Fibroblast of gingiva (primary cell): ENCODE measurements around the gene TTLL8.

Source experiments
- DNase-seq: peaks from one replicate; pipeline ENCODE4 v3.0.0-alpha.2; 2011; ENCODE audit warnings: low read depth

Gene TTLL8

GRCh38 chr22:50061141-50061823, 3.2 kb upstream of the TTLL8 start:
- DNase-seq, result no peak

DNA sequence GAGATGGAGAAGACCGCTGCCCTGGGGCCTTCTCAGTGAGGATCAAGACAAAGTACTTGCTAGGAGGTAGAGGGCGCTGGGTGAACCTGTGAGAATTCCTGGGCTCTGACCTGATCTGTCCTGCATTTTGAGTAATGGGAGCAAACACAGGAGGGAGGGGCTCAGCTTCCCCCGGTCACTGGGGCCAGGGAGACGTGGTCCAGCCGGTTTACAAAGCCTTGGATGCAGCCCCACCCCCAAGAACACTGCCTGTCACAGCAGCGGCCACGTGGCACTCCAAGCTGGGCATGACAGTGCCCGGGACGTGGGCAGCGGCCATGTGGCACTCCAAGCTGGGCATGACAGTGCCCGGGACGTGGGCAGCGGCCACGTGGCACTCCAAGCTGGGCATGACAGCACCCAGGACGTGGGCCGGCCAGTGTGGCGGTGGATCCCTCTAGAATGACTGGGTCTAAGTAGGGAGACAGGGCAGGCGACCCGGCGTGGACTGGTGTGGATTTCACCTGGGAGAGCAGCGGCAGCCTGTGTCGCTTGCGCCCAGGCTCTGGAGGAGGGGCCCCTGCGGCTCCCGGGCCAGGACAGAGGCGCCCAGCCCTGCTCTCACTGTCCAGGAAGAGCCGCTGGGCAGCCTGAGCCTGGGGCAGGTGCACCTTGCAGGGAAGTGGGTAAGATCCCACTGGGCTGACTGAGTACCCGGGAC, 2.5 kb upstream of the TTLL8 start:
- no peak for DNase-seq

DNA sequence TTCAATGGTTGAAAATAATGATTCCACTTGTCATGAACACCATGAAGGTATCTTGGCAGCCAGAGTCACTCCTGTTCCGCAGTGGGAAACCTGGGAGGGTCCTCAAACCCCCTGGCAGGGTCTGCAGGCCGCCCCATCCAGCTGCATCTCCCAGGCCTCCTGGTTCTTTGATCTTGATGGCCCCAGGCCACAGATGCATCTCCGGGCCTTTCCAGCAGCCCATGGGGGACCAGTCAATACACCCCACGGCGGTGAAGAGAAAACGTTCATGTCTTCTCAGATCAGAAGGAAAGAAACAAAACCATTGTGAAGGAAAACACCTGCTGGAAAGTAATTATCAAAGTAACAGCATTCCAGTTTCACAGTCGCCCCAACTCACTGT, 1.8 kb upstream of the TTLL8 start:
- no peak for DNase-seq

DNA sequence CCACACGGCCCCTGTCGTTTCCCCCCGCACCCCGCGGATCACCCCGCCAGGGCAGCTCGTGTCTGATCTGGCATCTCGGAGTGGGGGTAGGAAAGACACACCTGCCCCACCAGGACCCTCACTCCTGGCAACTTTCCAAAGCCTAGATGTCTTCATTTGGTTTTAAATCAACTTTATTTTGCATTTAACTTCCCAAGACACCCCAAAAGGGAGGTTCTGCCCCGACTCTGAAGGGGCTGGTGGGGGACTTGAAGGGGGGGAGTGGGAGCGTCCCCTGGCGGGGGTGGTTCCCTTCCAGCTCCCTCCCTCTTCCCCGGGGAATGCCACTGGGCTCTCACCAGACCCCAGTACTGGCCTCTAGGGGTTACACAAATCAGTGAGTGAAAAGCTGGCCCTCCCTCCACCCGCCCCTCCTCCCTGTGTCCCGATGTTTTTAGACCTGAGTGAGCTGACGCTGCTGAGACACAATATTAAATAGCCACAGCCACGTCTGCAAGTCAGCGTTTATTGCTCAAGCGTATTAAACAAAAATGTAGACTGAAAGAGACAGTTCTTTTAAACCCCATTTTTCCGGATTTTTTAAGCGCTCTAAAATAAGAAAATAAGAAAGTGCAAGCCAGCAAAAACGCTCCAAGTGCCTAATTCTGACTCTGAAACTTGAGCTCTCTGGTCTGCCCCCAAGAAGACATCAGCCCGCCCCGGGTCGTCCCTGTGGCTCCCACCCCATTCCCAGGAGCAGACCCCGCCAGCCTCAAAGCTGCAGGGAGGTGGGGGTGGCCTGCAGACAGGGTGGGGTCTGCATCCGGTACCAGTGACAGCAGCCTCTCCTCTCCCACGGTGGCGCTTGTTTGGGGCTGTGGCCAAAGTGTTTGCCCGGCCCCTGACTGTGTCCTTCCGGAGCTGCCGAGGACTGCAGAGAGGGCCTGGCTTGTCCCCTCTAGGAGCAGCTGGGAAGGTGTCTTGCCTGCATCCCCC, 1.1 kb upstream of the TTLL8 start:
- peak; percentile 34 for DNase-seq

DNA sequence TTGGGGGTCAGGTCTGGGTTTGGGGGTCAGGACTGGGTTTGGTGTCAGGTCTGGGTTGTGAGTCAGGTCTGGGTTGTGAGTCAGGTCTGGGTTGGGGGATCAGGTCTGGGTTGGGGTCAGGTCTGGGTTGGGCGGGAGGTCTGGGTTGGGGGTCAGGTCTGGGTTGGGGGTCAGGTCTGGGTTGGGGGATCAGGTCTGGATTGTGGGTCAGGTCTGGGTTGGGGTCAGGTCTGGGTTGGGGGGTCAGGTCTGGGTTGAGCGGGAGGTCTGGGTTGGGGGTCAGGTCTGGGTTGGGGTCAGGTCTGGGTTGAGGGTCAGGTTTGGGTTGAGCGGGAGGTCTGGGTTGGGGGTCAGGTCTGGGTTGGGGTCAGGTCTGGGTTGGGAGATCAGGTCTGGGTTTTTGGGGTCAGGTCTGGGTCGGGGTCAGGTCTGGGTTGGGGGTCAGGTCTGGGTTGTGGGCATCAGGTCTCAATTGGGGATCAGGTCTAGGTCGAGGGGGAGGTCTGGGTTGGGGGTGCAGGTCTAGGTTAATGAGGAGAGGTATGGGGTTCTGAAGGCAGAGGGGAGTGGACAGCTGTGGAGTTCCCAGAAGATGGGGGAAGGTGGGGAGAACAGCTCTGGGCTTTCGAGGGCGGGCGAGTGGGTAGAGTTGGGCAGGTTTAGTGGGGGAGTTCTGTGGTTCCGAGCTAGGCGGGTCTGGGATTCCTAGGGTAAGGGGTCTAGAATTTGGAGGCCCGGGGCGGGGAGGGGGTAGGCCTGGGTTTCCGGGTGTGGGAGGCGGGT, 629 bp downstream of the TTLL8 start:
- no peak for DNase-seq

DNA sequence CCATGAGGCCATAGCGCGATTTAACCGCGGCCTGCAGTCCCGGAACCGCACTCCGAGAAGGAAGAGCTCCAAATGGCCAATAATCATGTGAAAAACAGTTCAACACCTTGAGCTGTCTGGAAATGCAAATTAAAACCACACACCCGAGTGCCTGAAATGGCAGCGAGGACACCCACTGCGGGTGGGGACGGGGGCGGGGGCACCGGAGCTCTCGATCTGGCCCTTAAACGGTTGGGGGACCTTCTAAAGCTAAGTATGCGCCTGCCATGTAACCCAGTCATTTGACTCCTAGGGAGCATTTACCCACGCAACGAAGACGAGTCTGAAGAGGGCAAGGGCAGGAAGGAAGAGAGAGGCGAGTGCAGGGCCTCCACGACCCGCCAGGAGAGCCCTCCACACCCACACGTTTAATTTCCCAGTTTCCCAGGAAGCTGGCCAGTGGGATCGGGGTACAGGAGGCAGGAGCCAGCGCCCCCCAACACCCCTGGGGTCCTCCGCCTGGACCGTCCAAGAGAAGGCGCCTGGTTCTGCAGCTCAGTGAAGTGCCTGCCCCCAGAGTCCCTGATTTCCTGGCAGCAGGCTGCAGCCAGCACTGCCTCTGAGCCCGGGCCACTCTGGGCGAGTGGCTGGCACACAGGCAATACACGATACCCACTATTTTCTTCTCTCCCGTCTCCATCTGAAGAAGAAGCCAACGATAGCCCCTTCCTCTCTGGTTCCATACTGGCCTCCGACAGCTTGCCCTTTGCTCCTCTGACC, 1.7 kb downstream of the TTLL8 start:
- DNase-seq, result no peak

DNA sequence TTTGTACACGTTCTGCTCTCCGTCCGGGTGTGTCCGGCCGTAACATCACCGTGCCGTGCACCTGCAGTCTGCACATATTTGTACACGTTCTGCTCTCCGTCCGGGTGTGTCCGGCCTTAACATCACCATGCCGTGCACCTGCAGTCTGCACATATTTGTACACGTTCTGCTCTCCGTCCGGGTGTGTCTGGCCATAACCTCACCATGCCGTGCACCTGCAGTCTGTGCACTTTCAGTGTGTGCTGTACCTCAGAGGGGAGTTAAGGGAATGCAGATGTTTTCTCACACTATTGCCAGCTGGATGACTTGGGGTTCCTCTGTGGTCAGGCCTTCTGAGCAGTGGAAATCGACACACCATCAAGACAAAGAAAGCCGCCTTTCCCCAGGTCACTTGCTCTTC, 4.2 kb downstream of the TTLL8 start:
- DNase-seq, result no peak

- no peak for DNase-seq
These were observed 6.2 kb downstream of the TTLL8 start for GRCh38 chr22:50051930-50052329.

DNA sequence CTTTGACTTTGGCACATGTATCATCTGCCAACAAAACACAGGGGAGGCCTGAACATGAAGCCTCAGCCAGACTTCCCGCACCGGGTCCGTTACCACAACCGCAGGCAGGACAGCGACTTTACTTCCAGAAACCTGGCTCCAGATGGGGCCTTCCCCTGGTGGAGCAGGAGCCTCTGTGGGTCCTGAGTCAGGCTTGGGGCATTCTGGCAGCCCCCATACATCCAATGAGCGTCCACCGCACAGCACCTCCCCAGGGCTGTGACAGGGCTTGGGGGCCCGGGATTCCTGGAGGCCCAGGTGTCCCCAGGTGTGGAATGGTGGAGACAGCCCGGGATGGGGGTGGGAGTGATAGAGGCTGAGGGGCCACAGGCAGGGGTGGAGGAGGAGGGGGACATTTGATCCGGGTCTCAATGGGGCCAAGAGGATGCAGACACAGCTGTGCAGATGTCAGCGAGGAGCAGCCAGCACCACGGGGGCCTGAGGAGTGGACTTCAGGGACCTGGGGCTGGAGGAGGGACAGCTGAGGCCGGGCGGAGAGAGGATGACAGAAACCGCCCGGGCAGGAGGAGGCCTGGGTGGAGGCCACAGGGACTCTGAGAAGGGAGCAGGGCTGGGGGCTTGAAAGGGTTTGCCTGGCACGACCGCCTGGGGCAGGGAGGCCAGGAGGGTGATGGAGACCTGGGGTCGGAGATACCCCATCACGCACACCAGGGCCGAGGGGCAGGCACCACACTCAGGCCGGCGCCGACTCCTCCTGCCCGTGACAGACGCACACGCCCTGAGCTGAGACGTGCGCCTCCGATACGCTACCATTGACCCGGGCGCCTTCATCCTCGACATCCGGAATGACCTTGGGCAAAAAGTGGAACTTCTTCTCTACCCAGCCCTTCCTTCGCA, 8.6 kb downstream of the TTLL8 start:
- DNase-seq, result no peak

DNA sequence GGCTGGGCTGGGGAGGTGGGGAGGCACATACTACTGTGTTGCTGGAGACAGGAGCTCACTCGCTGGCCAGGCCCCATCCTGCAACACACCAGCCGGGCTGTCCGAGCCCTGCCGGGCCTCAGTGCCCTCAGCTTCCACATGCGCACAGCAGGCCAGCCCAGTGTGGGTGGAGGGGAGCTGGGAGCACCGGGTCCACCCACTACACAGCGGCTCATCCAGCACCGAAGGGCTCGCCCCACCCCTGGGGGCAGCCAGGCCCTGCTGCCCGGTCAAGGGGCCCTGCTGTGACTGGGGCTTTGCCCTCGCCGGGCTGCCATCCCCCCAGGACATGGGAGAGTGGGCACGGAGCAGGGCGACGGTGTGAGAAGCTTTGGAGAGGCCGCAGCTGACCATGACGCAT, 9.3 kb downstream of the TTLL8 start:
- no peak for DNase-seq

DNA sequence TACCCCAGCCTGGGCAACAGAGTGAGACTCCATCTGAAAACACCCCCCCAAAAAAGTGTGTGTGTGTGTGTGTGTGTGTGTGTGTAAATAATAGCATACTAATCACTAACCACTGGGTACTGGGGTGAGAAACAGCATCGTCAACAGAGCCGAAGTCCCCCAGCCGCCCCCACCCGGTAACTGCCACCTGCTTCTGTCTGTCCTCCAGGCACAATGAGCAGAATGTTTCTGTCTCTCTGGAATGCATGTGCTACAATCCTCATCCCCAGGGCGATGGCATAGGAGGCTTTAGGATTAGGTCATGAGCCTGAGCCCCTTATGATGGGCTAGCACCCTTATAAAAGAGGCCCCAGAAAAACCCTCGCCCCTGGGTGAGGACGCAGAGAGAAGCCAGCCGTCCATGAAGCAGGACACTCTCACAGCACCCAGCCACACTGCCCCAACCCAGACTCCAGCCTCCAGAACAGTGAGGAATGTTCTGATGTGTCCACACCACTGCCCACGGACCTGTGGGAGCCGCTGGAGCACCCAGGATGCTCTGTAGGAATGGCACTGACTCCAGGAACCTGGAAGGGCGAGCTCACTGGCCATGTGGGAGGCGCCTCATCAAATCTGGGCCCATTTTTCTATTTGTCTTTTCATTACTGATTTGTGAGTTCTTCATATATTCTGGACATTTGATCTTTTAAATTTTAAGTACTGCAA, 9.9 kb downstream of the TTLL8 start:
- DNase-seq, result no peak

DNA sequence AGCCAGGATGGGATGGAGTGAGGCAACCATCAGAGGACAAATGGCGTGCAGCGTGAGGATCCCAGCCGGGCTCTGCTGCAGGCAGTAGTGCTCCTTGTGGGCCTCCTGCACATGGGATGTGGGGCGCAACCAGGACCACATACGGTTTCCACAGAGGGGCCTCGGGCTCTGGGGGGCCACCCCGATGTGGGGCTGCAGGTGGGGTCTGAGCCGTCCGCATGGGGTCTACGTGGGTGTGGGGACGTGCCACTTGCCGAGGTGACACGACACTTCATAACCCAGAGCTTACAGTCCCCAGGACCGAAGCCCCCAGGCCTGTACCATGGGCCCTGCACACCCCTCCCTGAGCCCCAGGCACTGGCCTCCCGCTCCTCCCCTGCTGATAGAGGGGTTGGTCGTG, 10.8 kb downstream of the TTLL8 start:
- DNase-seq, result no peak

DNA sequence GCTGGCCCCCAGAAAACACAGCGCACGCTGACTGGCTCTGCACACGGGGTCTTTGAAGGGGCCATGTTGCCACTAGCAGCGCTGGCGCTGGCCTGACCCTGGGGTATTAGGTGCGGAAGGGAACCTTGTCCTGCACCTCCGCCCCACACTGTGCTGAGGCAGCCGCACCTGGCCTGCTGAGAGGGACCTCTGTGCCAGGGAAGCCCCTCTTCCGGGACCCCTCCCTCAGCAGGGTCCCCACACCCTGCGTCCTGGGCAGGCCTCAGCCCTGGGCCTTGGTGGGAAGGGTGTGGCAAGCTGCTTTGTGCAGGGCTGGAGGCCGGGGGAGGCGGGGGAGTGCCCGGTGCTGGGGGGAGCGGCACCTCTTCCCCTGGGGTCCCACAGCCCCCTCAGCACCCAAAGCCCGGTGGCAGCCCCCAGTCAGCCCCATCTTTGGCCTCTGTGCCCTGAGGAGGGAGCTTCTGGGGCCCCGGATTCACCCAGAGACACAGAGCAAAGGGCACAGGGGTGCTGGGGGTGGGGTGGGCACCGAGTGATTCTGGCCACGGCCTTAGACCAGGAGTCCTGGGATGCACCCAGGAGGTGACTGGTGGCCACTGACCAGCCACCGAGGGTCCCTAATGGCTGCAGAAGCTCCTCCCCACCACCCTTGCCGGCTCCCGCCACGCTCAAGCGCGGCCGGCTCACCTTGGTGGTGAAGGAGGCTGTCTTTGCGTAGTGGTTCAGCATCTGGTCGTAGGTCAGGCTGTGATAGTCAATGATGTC, 11.4 kb downstream of the TTLL8 start:
- DNase-seq, result no peak

DNA sequence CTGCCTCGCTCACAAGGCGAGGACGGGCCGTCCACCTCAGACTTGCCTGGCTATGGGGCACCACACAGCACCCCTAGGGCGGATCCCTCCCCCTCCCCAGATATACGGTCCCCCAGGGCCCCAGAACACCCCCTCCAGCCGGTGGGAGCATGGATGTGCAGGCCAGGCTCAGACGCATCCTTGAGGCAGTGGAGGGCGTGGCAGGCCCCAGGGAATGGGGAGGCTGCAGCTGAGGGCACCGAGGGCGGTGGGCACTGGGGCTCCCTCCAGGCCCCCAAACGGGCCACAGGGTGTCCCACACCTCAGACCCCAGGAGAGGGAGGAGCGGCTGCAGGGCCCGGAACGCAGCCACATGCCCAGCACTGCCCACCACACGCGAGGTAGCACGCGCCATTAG, 12.1 kb downstream of the TTLL8 start:
- DNase-seq, result no peak

DNA sequence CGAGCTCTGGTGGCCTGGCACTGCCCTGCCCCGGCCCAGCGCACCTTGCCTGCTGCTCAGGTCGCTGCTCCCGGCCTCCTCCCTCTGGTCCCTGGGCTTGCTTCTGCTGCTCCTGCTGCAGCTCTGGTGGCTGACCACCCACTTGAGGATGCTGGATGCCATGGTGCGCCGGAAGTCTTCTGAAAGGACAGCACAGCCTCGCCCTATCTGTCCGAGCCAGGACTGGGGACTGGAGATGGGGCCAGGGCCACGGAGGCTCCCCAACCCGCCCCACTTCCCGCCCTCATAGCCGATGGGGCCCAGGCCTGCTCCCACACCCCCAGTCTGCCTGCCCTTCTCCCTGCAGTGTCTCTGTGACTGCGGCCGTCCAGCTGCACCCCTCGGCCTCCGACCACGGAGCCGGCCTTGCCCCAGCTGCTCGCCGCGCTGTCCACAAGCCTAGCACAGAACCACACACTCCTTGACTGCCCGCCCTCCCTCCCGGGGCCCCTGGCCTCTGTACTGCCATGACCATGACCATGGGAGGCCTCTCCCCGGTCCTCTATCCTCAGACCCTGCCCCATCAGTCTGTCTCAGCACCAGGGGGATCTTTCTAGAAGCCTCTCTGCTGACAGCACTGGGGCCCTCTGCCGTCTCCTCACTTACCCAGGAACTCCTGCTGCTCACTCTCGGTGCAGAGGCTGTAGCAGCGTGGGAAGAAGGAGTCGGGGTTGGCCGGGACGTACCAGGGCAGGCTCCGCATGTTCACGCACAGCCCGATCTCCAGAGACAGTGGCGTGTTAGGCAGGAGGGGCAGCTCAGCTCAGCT, 12.7 kb downstream of the TTLL8 start:
- DNase-seq, result no peak

- DNase-seq, result no peak
These were observed 13.5 kb downstream of the TTLL8 start for GRCh38 chr22:50044485-50045118.

DNA sequence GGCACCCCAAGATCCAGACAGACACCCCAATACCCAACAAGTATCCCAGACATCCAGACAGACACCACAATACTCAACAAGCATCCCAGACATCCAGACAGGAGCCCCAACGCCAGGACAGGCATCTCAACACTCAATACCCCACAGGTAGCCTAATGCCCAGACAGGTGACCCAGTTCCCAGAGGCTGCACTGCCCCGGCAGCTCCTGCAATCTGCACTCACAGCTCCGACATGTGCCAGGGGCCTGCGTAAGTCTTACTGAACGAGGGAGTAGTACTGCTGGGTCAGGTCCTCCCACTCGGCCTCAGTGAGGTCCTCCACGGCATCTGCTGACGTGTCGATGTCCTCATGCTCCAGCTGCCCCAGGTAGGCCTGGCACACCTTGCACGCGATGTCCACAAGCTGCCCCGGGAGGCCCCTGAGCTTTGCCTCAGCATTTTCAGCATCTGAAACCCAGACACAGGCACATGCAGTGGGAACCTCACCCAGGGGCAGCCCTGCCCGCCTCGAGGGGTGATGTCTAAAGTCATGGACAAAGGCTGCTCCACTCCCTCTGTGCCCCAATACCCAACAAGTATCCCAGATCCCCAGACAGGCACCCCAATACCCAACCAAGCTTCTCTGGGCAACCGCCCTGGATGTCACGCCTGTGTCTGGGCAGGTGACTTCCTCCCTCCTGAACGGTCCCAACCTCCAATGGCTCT, 16.6 kb downstream of the TTLL8 start:
- DNase-seq, result no peak
